WTC11 (cell line): ENCODE data around the gene CHPF. TPM values are rescaled to one million over a fixed set of nuclear protein-coding genes. Genes with fewer than 3 reads are reported as not detected.

Source experiments
- ATAC-seq: fragments of 200-7000 bp; cut with Tn5 transposase; 2 replicates; pipeline ENCODE4 v1.10.0; 2021; ENCODE audit warnings: mild to moderate bottlenecking, moderate library complexity
- CTCF ChIA-PET: fragments of 300-600 bp; sonication (Branson Sonifier 250); formaldehyde crosslinking; loops from one replicate; lab custom pipeline; 2021; ENCODE audit warnings: antibody characterized with exemption; lab: Charles Lee
- POLR2A ChIA-PET: fragments of 350-600 bp; sonication (Branson Sonifier 250); formaldehyde crosslinking; loops from one replicate; lab custom pipeline; 2021; ENCODE audit warnings: antibody characterized with exemption; lab: Charles Lee
- DNase-seq: peaks from one replicate; pipeline ENCODE4 v3.0.0; 2021; ENCODE audit warnings: low spot score
- H3K27ac Mint-ChIP-seq: 2 replicates; pipeline ENCODE4 v1.8.0; 2021; ENCODE audit warnings: mixed read lengths
- H3K27me3 Mint-ChIP-seq: 2 replicates; pipeline ENCODE4 v1.8.0; 2021; ENCODE audit warnings: low read depth, mild to moderate bottlenecking, moderate library complexity, mixed read lengths
- H3K36me3 Mint-ChIP-seq: 2 replicates; pipeline ENCODE4 v1.8.0; 2021; ENCODE audit warnings: mixed read lengths
- H3K4me1 Mint-ChIP-seq: 2 replicates; pipeline ENCODE4 v1.8.0; 2022; ENCODE audit warnings: mixed read lengths
- H3K4me3 Mint-ChIP-seq: 2 replicates; pipeline ENCODE4 v1.8.0; 2021; ENCODE audit warnings: mild to moderate bottlenecking, moderate library complexity, mixed read lengths
- H3K9me3 Mint-ChIP-seq: 2 replicates; pipeline ENCODE4 v1.8.0; 2021; ENCODE audit warnings: mixed read lengths
- ATF1 ChIP-seq: sonication (generic); formaldehyde crosslinking; IDR thresholded peaks from 2 replicates; pipeline ENCODE4 v1.8.1; 2023; ENCODE audit warnings: mild to moderate bottlenecking, moderate library complexity, missing genetic modification reagents
- CREB1 ChIP-seq: sonication (generic); formaldehyde crosslinking; IDR thresholded peaks from 2 replicates; pipeline ENCODE4 v1.8.0; 2023; ENCODE audit warnings: mild to moderate bottlenecking, missing genetic modification reagents
- CTCF ChIP-seq: fragments of 200-600 bp; IDR thresholded peaks from 2 replicates; pipeline ENCODE4 v1.8.0; 2022; ENCODE audit warnings: antibody characterized with exemption
- ESRRA ChIP-seq: sonication (generic); formaldehyde crosslinking; IDR thresholded peaks from 2 replicates; pipeline ENCODE4 v1.8.1; 2022; ENCODE audit warnings: mild to moderate bottlenecking, missing genetic modification reagents, borderline replicate concordance
- ETV6 ChIP-seq: sonication (generic); formaldehyde crosslinking; IDR thresholded peaks from 2 replicates; pipeline ENCODE4 v1.8.1; 2022; ENCODE audit warnings: mild to moderate bottlenecking, missing genetic modification reagents
- FOXJ3 ChIP-seq: sonication (generic); formaldehyde crosslinking; IDR thresholded peaks from 2 replicates; pipeline ENCODE4 v1.9.0; 2021; ENCODE audit warnings: missing genetic modification reagents, mild to moderate bottlenecking, borderline replicate concordance
- HMGXB4 ChIP-seq: sonication (generic); formaldehyde crosslinking; IDR thresholded peaks from 2 replicates; pipeline ENCODE4 v1.8.1; 2023; ENCODE audit warnings: mild to moderate bottlenecking, moderate library complexity, missing genetic modification reagents
- JUN ChIP-seq: sonication (generic); formaldehyde crosslinking; IDR thresholded peaks from 2 replicates; pipeline ENCODE4 v1.8.0; 2023; ENCODE audit warnings: mild to moderate bottlenecking, missing genetic modification reagents
- MYBL2 ChIP-seq: sonication (generic); formaldehyde crosslinking; IDR thresholded peaks from 2 replicates; pipeline ENCODE4 v1.8.1; 2023; ENCODE audit warnings: mild to moderate bottlenecking, moderate library complexity, missing genetic modification reagents
- PRRX2 ChIP-seq: fragments of 250-450 bp; sonication (Bioruptor Pico); IDR thresholded peaks from 2 replicates; pipeline ENCODE4 v1.8.0; 2021; ENCODE audit warnings: mild to moderate bottlenecking
- SOX15 ChIP-seq: fragments of 250-450 bp; sonication (Bioruptor Pico); IDR thresholded peaks from 2 replicates; pipeline ENCODE4 v1.9.0; 2021; ENCODE audit warnings: mild to moderate bottlenecking
- STAT6 ChIP-seq: sonication (generic); formaldehyde crosslinking; conservative IDR thresholded peaks from 2 replicates; pipeline ENCODE4 v1.8.1; 2023; ENCODE audit warnings: mild to moderate bottlenecking, low read depth, missing genetic modification reagents, moderate library complexity
- TCF7 ChIP-seq: sonication (generic); formaldehyde crosslinking; IDR thresholded peaks from 2 replicates; pipeline ENCODE4 v1.8.0; 2022; ENCODE audit warnings: mild to moderate bottlenecking, low read depth, missing genetic modification reagents, moderate library complexity
- USF2 ChIP-seq: sonication (generic); formaldehyde crosslinking; IDR thresholded peaks from 2 replicates; pipeline ENCODE4 v1.8.1; 2023; ENCODE audit warnings: mild to moderate bottlenecking, missing genetic modification reagents, moderate library complexity
- ZMAT4 ChIP-seq: fragments of 250-450 bp; sonication (Bioruptor Pico); IDR thresholded peaks from 2 replicates; pipeline ENCODE4 v1.9.0; 2021; ENCODE audit warnings: mild to moderate bottlenecking
- ZNF121 ChIP-seq: sonication (generic); formaldehyde crosslinking; IDR thresholded peaks from 2 replicates; pipeline ENCODE4 v1.8.0; 2023; ENCODE audit warnings: missing genetic modification reagents
- ZNF138 ChIP-seq: sonication (generic); formaldehyde crosslinking; conservative IDR thresholded peaks from 2 replicates; pipeline ENCODE4 v1.8.1; 2022; ENCODE audit warnings: mild to moderate bottlenecking, moderate library complexity, missing genetic modification reagents
- ZNF232 ChIP-seq: sonication (generic); formaldehyde crosslinking; IDR thresholded peaks from 2 replicates; pipeline ENCODE4 v1.8.0; 2022; ENCODE audit warnings: mild to moderate bottlenecking, missing genetic modification reagents
- ZNF263 ChIP-seq: sonication (generic); formaldehyde crosslinking; IDR thresholded peaks from 2 replicates; pipeline ENCODE4 v1.8.1; 2022; ENCODE audit warnings: low read depth, mild to moderate bottlenecking, moderate library complexity, missing genetic modification reagents
- ZNF416 ChIP-seq: fragments of 250-450 bp; sonication (Bioruptor Pico); IDR thresholded peaks from 2 replicates; pipeline ENCODE4 v1.9.0; 2021; ENCODE audit warnings: mild to moderate bottlenecking, inconsistent platforms
- ZNF671 ChIP-seq: fragments of 250-450 bp; sonication (Bioruptor Pico); IDR thresholded peaks from 2 replicates; pipeline ENCODE4 v1.8.0; 2021; ENCODE audit warnings: mild to moderate bottlenecking
- ZSCAN18 ChIP-seq: fragments of 250-450 bp; sonication (Bioruptor Pico); IDR thresholded peaks from 2 replicates; pipeline ENCODE4 v2.1.2; 2022; ENCODE audit warnings: mild to moderate bottlenecking, moderate library complexity
- total RNA-seq: library from RNA; stranded (reverse); gene quantifications from 3 replicates; pipeline ENCODE4 v1.2.3, GENCODE V29; 2021

The CHPF gene
- total RNA-seq, 1 experiment from 2014 or later = 97.0 TPM

GRCh38 chr2:219536967-219537366, 6.6 kb downstream of the CHPF start:
- H3K9me3 Mint-ChIP-seq = no peaks in the 10 kb centered on the region
- no peak for ATAC-seq
- H3K27me3 Mint-ChIP-seq = no peaks in the 10 kb centered on the region; the same call in 1 of the 2 replicates
- POLR2A ChIA-PET = interaction anchor here (1.1 to 1.3 kb wide), 2 partner anchors 25 to 34 kb away, joined by 3 read pairs; partner anchors contain the start of gene OBSL1
- no peak overlapping the region for H3K27ac Mint-ChIP-seq
- H3K4me1 Mint-ChIP-seq = peaks cover 19% of the 10 kb centered on the region
- peaks cover 22% of the 10 kb centered on the region for H3K36me3 Mint-ChIP-seq
- no peak overlapping the region for H3K4me3 Mint-ChIP-seq
- CTCF ChIA-PET = interaction anchor here (0.8 to 41.3 kb wide), 18 partner anchors 10 to 152 kb away, joined by 3 to 2316 read pairs (median 7); partner anchors contain the start of genes DNPEP and GMPPA
- DNase-seq = no peak
- TF ChIP-seq MYBL2 (CRISPR knock-in tag) (no peak), ZNF232 (CRISPR knock-in tag) (no peak), FOXJ3 (CRISPR knock-in tag) (no peak), ZNF121 (CRISPR knock-in tag) (no peak), ZSCAN18 (CRISPR knock-in tag) (no peak), JUN (no peak), ZNF138 (CRISPR knock-in tag) (no peak)

GRCh38 chr2:219536425-219536824, 7.2 kb downstream of the CHPF start:
- no peak for TF ChIP-seq ATF1 (CRISPR knock-in tag)
- TF ChIP-seq ETV6 = no peak
- no peak for TF ChIP-seq HMGXB4 (CRISPR knock-in tag)
- TF ChIP-seq, all 79 proteins: peak for 0
- Mint-ChIP-seq H3K4me1 (peaks cover 19% of the 10 kb centered on the region), H3K36me3 (peaks cover 21% of the 10 kb centered on the region), H3K9me3 (no peaks in the 10 kb centered on the region), H3K27ac (no peak overlapping the region), H3K27me3 (peaks cover under 1% of the 10 kb centered on the region; the same call in 1 of the 2 replicates), H3K4me3 (no peak overlapping the region)
- no peak for DNase-seq
- ChIA-PET POLR2A (no interaction called here), CTCF (interaction anchor here (2.0 to 41.3 kb wide), 6 partner anchors 13 to 134 kb away, joined by 8 to 2316 read pairs (median 14); partner anchors contain the start of gene GMPPA)
- no peak for ATAC-seq

- DNase-seq = no peak
- Mint-ChIP-seq H3K4me1 (peaks cover 32% of the 10 kb centered on the region), H3K36me3 (peaks cover 5% of the 10 kb centered on the region; the same call in 1 of the 2 replicates), H3K27ac (no peak overlapping the region), H3K27me3 (peaks cover 22% of the 10 kb centered on the region), H3K9me3 (no peaks in the 10 kb centered on the region), H3K4me3 (no peak overlapping the region)
- peak; percentile 6 for ATAC-seq
- CTCF ChIA-PET = interaction anchor here (0.6 to 41.3 kb wide), 8 partner anchors 24 to 554 kb away, joined by 3 to 2316 read pairs (median 4); partner anchors contain the start of gene GMPPA
- POLR2A ChIA-PET = interaction anchor here (0.6 kb wide), 2 partner anchors 147 to 169 kb away, joined by 3 to 6 read pairs; no protein-coding TSS in a partner anchor
- TF ChIP-seq CTCF (no peak), ESRRA (CRISPR knock-in tag) (no peak), STAT6 (CRISPR knock-in tag) (no peak), CREB1 (CRISPR knock-in tag) (no peak), ZNF263 (CRISPR knock-in tag) (no peak), FOXJ3 (CRISPR knock-in tag) (no peak), ZNF416 (CRISPR knock-in tag) (no peak), PRRX2 (CRISPR knock-in tag) (no peak), USF2 (CRISPR knock-in tag) (no peak), ZMAT4 (CRISPR knock-in tag) (no peak), ZNF671 (CRISPR knock-in tag) (no peak), SOX15 (CRISPR knock-in tag) (no peak), TCF7 (no peak)
These were observed 9.5 kb downstream of the CHPF start for GRCh38 chr2:219533930-219534661.
